ENCODE results near the gene ARL8B. TPM values are rescaled to one million over a fixed set of nuclear protein-coding genes. Genes with fewer than 3 reads are reported as not detected.

The ARL8B gene
- polyA plus RNA-seq, 1 of the 3 experiments (the other 2 are of a cell fraction), result 21.9 TPM

- 94% methylated on average over 4 of the region's 4 CpGs for WGBS (ENCODE audit: low lambda C conversion rate)
- no peak for TF ChIP-seq RAD21 (IDR thresholded peaks at IDR 0.05; ENCODE audit: low read length)
- no peak for TF ChIP-seq PBX3 (IDR thresholded peaks at IDR 0.05)
- TF ChIP-seq EZH2phosphoT487 (IDR thresholded peaks at IDR 0.05; ENCODE audit: borderline replicate concordance, low read depth), result no peak
- TF ChIP-seq USF2 (IDR thresholded peaks at IDR 0.05; ENCODE audit: borderline replicate concordance, low read depth, low read length), result no peak
- TF ChIP-seq JUND (IDR thresholded peaks at IDR 0.05), result no peak
- no peak for TF ChIP-seq SMC3 (IDR thresholded peaks at IDR 0.05; ENCODE audit: low read depth, low read length)
- TF ChIP-seq TAF1 (IDR thresholded peaks at IDR 0.05; ENCODE audit: borderline replicate concordance, low read depth, low read length), result no peak
- no peak for TF ChIP-seq SIN3A (IDR thresholded peaks at IDR 0.05; ENCODE audit: borderline replicate concordance, low read depth, low read length)
- TF ChIP-seq FOSL2 (IDR thresholded peaks at IDR 0.05; ENCODE audit: borderline replicate concordance, low read depth), result no peak
- no peak for TF ChIP-seq RCOR1 (IDR thresholded peaks at IDR 0.05; ENCODE audit: low read length)
- TF ChIP-seq EP300 (IDR thresholded peaks at IDR 0.05; ENCODE audit: borderline replicate concordance in 1 of 2, low read depth in 1 of 2, low read length in 1 of 2), result no peak
- no peak for TF ChIP-seq TCF12 (IDR thresholded peaks at IDR 0.05)
- no peak for TF ChIP-seq NRF1 (IDR thresholded peaks at IDR 0.05; ENCODE audit: low read depth, low read length)
- no peak for TF ChIP-seq FOXJ3 (CRISPR knock-in tag; IDR thresholded peaks at IDR 0.05)
- no peak for TF ChIP-seq MEF2A (IDR thresholded peaks at IDR 0.05; ENCODE audit: borderline replicate concordance, low read depth)
- CTCF ChIA-PET, result no interaction called here
Measured at GRCh38 chr3:5153074-5153473, 31.0 kb downstream of the ARL8B start.

GRCh38 chr3:5155241-5155640, 33.1 kb downstream of the ARL8B start:
- H4K20me1 ChIP-seq (ENCODE audit: insufficient read depth), result peaks cover 60% of the 10 kb centered on the region
- no peaks in the 10 kb centered on the region for H3K9me3 ChIP-seq
- H3F3A ChIP-seq (replicated peaks; ENCODE audit: insufficient read depth), result no peaks in the 10 kb centered on the region
- no peak overlapping the region for H3K4me3 ChIP-seq (ENCODE audit: low read depth in 2 of 2, low read length in 1 of 2)
- no peak overlapping the region for H2AFZ ChIP-seq (ENCODE audit: low read depth)
- no peak for DNase-seq
- CTCF ChIA-PET, result no interaction called here
- H3K36me3 ChIP-seq (replicated peaks in 1 of 2; ENCODE audit: control insufficient read depth in 1 of 2, insufficient read depth in 2 of 2, low read length in 1 of 2), result peaks cover 0 to 4% of the 10 kb centered on the region in 2 experiments
- H3K4me2 ChIP-seq, result no peak overlapping the region
- POLR2A ChIA-PET, result no interaction called here
- H3K27me3 ChIP-seq (ENCODE audit: insufficient read depth), result no peaks in the 10 kb centered on the region
- no peaks in the 10 kb centered on the region for H3K9me2 ChIP-seq
- peaks cover 0 to 4% of the 10 kb centered on the region in 2 experiments; a peak in 1 of 4 replicates for H3K4me1 ChIP-seq (ENCODE audit: control insufficient read depth in 1 of 2, insufficient read depth in 2 of 2, low read depth in 1 of 2, low read length in 1 of 2)
- H3K9ac ChIP-seq, result no peak overlapping the region
- peaks cover 100% of the 10 kb centered on the region for H3K79me2 ChIP-seq (ENCODE audit: insufficient read depth)
- H3K27ac ChIP-seq (ENCODE audit: low read depth in 2 of 2, low read length in 1 of 2), result no peak overlapping the region
- TF ChIP-seq TAF1 (IDR thresholded peaks at IDR 0.05; ENCODE audit: borderline replicate concordance, low read depth, low read length), result no peak
- TF ChIP-seq CHD2 (IDR thresholded peaks at IDR 0.05; ENCODE audit: low read length, partially characterized antibody), result no peak
- TF ChIP-seq FOXJ3 (CRISPR knock-in tag; IDR thresholded peaks at IDR 0.05), result no peak
- no peak for TF ChIP-seq MXI1 (IDR thresholded peaks at IDR 0.05; ENCODE audit: low read depth, low read length)
- no peak for TF ChIP-seq TCF12 (IDR thresholded peaks at IDR 0.05)
- TF ChIP-seq USF2 (IDR thresholded peaks at IDR 0.05; ENCODE audit: borderline replicate concordance, low read depth, low read length), result no peak
- TF ChIP-seq FOSL2 (IDR thresholded peaks at IDR 0.05; ENCODE audit: borderline replicate concordance, low read depth), result no peak
- no peak for TF ChIP-seq IRF3 (IDR thresholded peaks at IDR 0.05; ENCODE audit: low read depth, low read length)
- no peak for TF ChIP-seq PBX3 (IDR thresholded peaks at IDR 0.05)
- TF ChIP-seq RAD21 (IDR thresholded peaks at IDR 0.05; ENCODE audit: low read length), result no peak
- TF ChIP-seq EP300 (IDR thresholded peaks at IDR 0.05; ENCODE audit: borderline replicate concordance in 1 of 2, low read depth in 1 of 2, low read length in 1 of 2), result no peak

More at GRCh38 chr3:5153074-5153473, 31.0 kb downstream of the ARL8B start:
- Histone ChIP-seq H3K36me3 (replicated peaks in 1 of 2; ENCODE audit: control insufficient read depth in 1 of 2, insufficient read depth in 2 of 2, low read length in 1 of 2) (peaks cover 0 to 4% of the 10 kb centered on the region in 2 experiments), H3K9me2 (no peaks in the 10 kb centered on the region), H3K9me3 (no peaks in the 10 kb centered on the region), H2AFZ (ENCODE audit: low read depth) (no peak overlapping the region), H3K27me3 (ENCODE audit: insufficient read depth) (no peaks in the 10 kb centered on the region), H3K4me1 (ENCODE audit: control insufficient read depth in 1 of 2, insufficient read depth in 2 of 2, low read depth in 1 of 2, low read length in 1 of 2) (no peaks in the 10 kb centered on the region), H3K27ac (ENCODE audit: low read depth in 2 of 2, low read length in 1 of 2) (no peak overlapping the region), H3K4me2 (no peak overlapping the region), H3K4me3 (ENCODE audit: low read depth in 2 of 2, low read length in 1 of 2) (no peak overlapping the region), H4K20me1 (ENCODE audit: insufficient read depth) (peaks cover 66% of the 10 kb centered on the region), H3K79me2 (ENCODE audit: insufficient read depth) (peaks cover 100% of the 10 kb centered on the region), H3F3A (replicated peaks; ENCODE audit: insufficient read depth) (no peaks in the 10 kb centered on the region), H3K9ac (no peak overlapping the region)
- POLR2A ChIA-PET, result no interaction called here
- DNase-seq, result no peak
